ENCODE measurements around the gene ZFR.

DNA sequence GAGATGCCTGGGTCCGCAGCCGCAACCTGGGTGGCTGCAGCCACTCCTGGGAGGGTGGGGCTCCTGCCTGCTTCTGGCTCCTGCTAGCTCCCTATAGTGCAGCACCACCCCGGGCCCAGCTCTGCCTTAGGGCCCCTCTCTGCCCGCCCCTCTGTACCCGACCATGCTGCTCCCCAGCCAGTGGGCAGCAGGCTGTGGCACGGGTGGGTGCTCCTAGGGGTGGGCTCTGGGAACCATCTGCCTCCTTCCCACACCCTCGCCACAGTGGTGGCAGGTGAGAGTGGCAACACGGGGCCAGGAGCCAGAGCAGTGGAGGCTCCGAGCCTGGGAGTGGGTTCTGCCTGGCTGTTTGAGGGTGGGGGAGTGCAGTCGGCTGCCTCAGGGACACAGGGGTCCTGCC is 124.0 kb downstream of the ZFR start:
- TF ChIP-seq EZH2phosphoT487 (IDR thresholded peaks at IDR 0.05; ENCODE audit: insufficient read depth, low read depth) (no peak), EZH2 (IDR thresholded peaks at IDR 0.05; ENCODE audit: insufficient read depth, poor library complexity, severe bottlenecking) (no peak)
